Parathyroid adenoma (tissue), 2 donors: Measurements from ENCODE around the gene SLC2A10.

ENCODE experiments used
- H2AFZ ChIP-seq: fragments of 300-600 bp; sonication (generic); one replicate; pipeline ENCODE4 v1.7.0; 2017; ENCODE audit warnings: antibody characterized with exemption, mild to moderate bottlenecking
- H3K27ac ChIP-seq: fragments of 300-600 bp; sonication (generic); one replicate; pipeline ENCODE4 v1.7.0; 2017
- H3K27me3 ChIP-seq: fragments of 300-600 bp; sonication (generic); one replicate; pipeline ENCODE4 v1.7.0; 2017; ENCODE audit warnings: low read length; ENCODE audit not compliant: control insufficient read depth, insufficient read depth
- H3K36me3 ChIP-seq: fragments of 300-600 bp; sonication (generic); one replicate; pipeline ENCODE4 v1.7.0; 2017; ENCODE audit warnings: low read length; ENCODE audit not compliant: control insufficient read depth, insufficient read depth
- H3K4me1 ChIP-seq: fragments of 300-600 bp; sonication (generic); one replicate; pipeline ENCODE4 v1.7.0; 2017; ENCODE audit warnings: control low read depth
- H3K4me2 ChIP-seq: fragments of 300-600 bp; sonication (generic); one replicate; pipeline ENCODE4 v1.7.0; 2017; ENCODE audit warnings: low read length
- H3K4me3 ChIP-seq: fragments of 300-600 bp; sonication (generic); one replicate; pipeline ENCODE4 v1.7.0; 2017; ENCODE audit warnings: low read depth, low read length
- H3K79me2 ChIP-seq: fragments of 300-600 bp; sonication (generic); one replicate; pipeline ENCODE4 v1.7.0; 2017; ENCODE audit warnings: control low read depth
- H3K9ac ChIP-seq: fragments of 300-600 bp; sonication (generic); one replicate; pipeline ENCODE4 v1.7.0; 2017; ENCODE audit warnings: mild to moderate bottlenecking
- H3K9me3 ChIP-seq: fragments of 300-600 bp; sonication (generic); one replicate; pipeline ENCODE4 v1.7.0; 2017; ENCODE audit warnings: low read length; ENCODE audit not compliant: control insufficient read depth
- CTCF ChIP-seq: fragments of 300-600 bp; sonication (generic); IDR thresholded peaks from one replicate; pipeline ENCODE4 v1.7.0; 2017; ENCODE audit warnings: antibody characterized with exemption, mild to moderate bottlenecking
- donor health status: primary hyperparathyroidism.

SLC2A10 gene

GRCh38 chr20:46702447-46703203, 6.8 kb upstream of the SLC2A10 start:
- no peak overlapping the region for H3K9ac ChIP-seq
- no peak for TF ChIP-seq CTCF
- H3K4me1 ChIP-seq, result no peaks in the 10 kb centered on the region
- H3K36me3 ChIP-seq, result no peaks in the 10 kb centered on the region
- H3K9me3 ChIP-seq, result no peaks in the 10 kb centered on the region
- H3K27ac ChIP-seq, result no peak overlapping the region
- no peaks in the 10 kb centered on the region for H3K79me2 ChIP-seq
- no peaks in the 10 kb centered on the region for H3K27me3 ChIP-seq
- no peak overlapping the region for H3K4me2 ChIP-seq
- no peak overlapping the region for H2AFZ ChIP-seq
- no peak overlapping the region for H3K4me3 ChIP-seq

- H3K4me2 ChIP-seq, result no peak overlapping the region
Measured at GRCh38 chr20:46703435-46703834, 6.0 kb upstream of the SLC2A10 start.

GRCh38 chr20:46704714-46705377, 4.6 kb upstream of the SLC2A10 start:
- no peak overlapping the region for H3K27ac ChIP-seq
- no peaks in the 10 kb centered on the region for H3K36me3 ChIP-seq
- H3K27me3 ChIP-seq, result no peaks in the 10 kb centered on the region
- no peak overlapping the region for H3K9ac ChIP-seq
- H3K79me2 ChIP-seq, result no peaks in the 10 kb centered on the region
- H3K4me2 ChIP-seq, result no peak overlapping the region
- no peak overlapping the region for H2AFZ ChIP-seq
- no peak overlapping the region for H3K4me3 ChIP-seq
- no peak for TF ChIP-seq CTCF
- H3K9me3 ChIP-seq, result no peaks in the 10 kb centered on the region
- H3K4me1 ChIP-seq, result no peaks in the 10 kb centered on the region

More at GRCh38 chr20:46703435-46703834, 6.0 kb upstream of the SLC2A10 start:
- H3K27ac ChIP-seq, result no peak overlapping the region
- H3K36me3 ChIP-seq, result no peaks in the 10 kb centered on the region
- H3K4me1 ChIP-seq, result no peaks in the 10 kb centered on the region
- H3K79me2 ChIP-seq, result no peaks in the 10 kb centered on the region
- H3K4me3 ChIP-seq, result no peak overlapping the region
- H3K9me3 ChIP-seq, result no peaks in the 10 kb centered on the region
- no peaks in the 10 kb centered on the region for H3K27me3 ChIP-seq
- H2AFZ ChIP-seq, result no peak overlapping the region
- TF ChIP-seq CTCF, result no peak
- no peak overlapping the region for H3K9ac ChIP-seq

DNA sequence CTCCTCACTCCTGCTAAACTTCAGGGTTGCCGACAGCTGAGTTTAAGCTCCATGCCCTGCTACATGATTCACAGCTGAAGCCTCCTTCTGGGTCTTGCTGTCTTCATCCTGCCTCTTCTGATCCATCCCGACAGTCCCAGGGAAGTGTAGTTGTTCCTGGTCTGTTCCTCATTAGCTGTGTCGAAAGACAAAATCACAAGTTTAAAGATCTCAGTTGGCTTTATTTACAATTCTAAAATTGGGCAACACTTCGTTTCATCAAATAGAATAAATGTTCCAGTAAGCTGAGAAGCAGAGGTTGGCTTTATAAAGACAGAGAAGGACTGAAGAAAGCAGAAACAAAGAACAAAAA, 4.1 kb upstream of the SLC2A10 start:
- no peak overlapping the region for H2AFZ ChIP-seq
- H3K9ac ChIP-seq, result no peak overlapping the region
- H3K9me3 ChIP-seq, result no peaks in the 10 kb centered on the region
- H3K4me2 ChIP-seq, result no peak overlapping the region
- H3K36me3 ChIP-seq, result no peaks in the 10 kb centered on the region
- peaks cover 5% of the 10 kb centered on the region for H3K4me1 ChIP-seq
- TF ChIP-seq CTCF, result no peak
- H3K27ac ChIP-seq, result no peak overlapping the region
- no peaks in the 10 kb centered on the region for H3K27me3 ChIP-seq
- no peak overlapping the region for H3K4me3 ChIP-seq
- H3K79me2 ChIP-seq, result no peaks in the 10 kb centered on the region
